WTC11 (cell line): Measurements from ENCODE around the gene ADAMTS2.

Experiments
- ELF4 ChIP-seq: sonication (generic); formaldehyde crosslinking; IDR thresholded peaks from 2 replicates; pipeline ENCODE4 v1.8.1; 2022; ENCODE audit warnings: low read depth, mild to moderate bottlenecking, moderate library complexity, missing genetic modification reagents
- IRF2 ChIP-seq: sonication (generic); formaldehyde crosslinking; IDR thresholded peaks from 2 replicates; pipeline ENCODE4 v1.8.0; 2022; ENCODE audit warnings: low read depth, missing genetic modification reagents, borderline replicate concordance
- NR3C1 ChIP-seq: sonication (generic); formaldehyde crosslinking; conservative IDR thresholded peaks from 2 replicates; pipeline ENCODE4 v1.8.1; 2023; ENCODE audit warnings: low read depth, mild to moderate bottlenecking, missing genetic modification reagents
- TF ChIP-seq, protein P1 (sequence below): fragments of 200-600 bp; IDR thresholded peaks from 2 replicates; pipeline ENCODE4 v1.8.0; 2022; ENCODE audit warnings: antibody characterized with exemption
- TF ChIP-seq, protein P2 (sequence below): sonication (generic); formaldehyde crosslinking; conservative IDR thresholded peaks from 2 replicates; pipeline ENCODE4 v1.8.1; 2022; ENCODE audit warnings: mild to moderate bottlenecking, missing genetic modification reagents
- TF ChIP-seq, protein P3 (sequence below): fragments of 250-450 bp; sonication (Bioruptor Pico); IDR thresholded peaks from 2 replicates; pipeline ENCODE4 v1.9.0; 2021; ENCODE audit warnings: moderate library complexity, mild to moderate bottlenecking, inconsistent platforms, borderline replicate concordance
- TF ChIP-seq, protein P4 (sequence below): sonication (generic); formaldehyde crosslinking; IDR thresholded peaks from 2 replicates; pipeline ENCODE4 v1.8.0; 2022; ENCODE audit warnings: missing genetic modification reagents
- TF ChIP-seq, protein P5 (sequence below): sonication (generic); formaldehyde crosslinking; IDR thresholded peaks from 2 replicates; pipeline ENCODE4 v1.8.1; 2022; ENCODE audit warnings: low read depth, missing genetic modification reagents, borderline replicate concordance
- TF ChIP-seq, protein P6 (sequence below): sonication (generic); formaldehyde crosslinking; IDR thresholded peaks from 2 replicates; pipeline ENCODE4 v1.8.0; 2022; ENCODE audit warnings: mild to moderate bottlenecking, missing genetic modification reagents

DNA sequence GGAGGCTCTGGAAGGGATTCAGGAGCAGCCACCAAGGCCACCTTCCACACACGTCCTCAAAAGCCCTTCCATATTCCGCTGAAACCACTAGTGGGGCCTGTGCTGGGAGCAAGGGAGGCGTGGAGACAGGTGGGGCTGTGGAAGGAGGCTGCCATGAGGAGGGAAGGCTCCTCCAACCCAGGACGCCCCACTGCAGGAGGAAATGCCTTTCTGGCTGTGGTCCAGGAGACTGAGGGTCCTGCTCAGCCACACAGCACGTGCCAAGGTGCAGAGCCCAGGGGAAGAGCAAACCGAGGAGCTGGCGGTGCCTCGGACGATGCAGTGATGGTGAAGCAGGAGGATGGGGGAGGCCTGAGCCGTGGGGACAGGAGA, 49.5 kb downstream of the ADAMTS2 start:
- TF ChIP-seq NR3C1 (CRISPR knock-in tag): no peak
- TF ChIP-seq, protein P1, sequence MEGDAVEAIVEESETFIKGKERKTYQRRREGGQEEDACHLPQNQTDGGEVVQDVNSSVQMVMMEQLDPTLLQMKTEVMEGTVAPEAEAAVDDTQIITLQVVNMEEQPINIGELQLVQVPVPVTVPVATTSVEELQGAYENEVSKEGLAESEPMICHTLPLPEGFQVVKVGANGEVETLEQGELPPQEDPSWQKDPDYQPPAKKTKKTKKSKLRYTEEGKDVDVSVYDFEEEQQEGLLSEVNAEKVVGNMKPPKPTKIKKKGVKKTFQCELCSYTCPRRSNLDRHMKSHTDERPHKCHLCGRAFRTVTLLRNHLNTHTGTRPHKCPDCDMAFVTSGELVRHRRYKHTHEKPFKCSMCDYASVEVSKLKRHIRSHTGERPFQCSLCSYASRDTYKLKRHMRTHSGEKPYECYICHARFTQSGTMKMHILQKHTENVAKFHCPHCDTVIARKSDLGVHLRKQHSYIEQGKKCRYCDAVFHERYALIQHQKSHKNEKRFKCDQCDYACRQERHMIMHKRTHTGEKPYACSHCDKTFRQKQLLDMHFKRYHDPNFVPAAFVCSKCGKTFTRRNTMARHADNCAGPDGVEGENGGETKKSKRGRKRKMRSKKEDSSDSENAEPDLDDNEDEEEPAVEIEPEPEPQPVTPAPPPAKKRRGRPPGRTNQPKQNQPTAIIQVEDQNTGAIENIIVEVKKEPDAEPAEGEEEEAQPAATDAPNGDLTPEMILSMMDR: no peak
- TF ChIP-seq, protein P2, sequence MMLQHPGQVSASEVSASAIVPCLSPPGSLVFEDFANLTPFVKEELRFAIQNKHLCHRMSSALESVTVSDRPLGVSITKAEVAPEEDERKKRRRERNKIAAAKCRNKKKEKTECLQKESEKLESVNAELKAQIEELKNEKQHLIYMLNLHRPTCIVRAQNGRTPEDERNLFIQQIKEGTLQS (CRISPR knock-in tag): no peak
- TF ChIP-seq, protein P3, sequence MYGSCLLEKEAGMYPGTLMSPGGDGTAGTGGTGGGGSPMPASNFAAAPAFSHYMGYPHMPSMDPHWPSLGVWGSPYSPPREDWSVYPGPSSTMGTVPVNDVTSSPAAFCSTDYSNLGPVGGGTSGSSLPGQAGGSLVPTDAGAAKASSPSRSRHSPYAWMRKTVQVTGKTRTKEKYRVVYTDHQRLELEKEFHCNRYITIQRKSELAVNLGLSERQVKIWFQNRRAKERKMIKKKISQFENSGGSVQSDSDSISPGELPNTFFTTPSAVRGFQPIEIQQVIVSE (CRISPR knock-in tag): no peak
- TF ChIP-seq, protein P4, sequence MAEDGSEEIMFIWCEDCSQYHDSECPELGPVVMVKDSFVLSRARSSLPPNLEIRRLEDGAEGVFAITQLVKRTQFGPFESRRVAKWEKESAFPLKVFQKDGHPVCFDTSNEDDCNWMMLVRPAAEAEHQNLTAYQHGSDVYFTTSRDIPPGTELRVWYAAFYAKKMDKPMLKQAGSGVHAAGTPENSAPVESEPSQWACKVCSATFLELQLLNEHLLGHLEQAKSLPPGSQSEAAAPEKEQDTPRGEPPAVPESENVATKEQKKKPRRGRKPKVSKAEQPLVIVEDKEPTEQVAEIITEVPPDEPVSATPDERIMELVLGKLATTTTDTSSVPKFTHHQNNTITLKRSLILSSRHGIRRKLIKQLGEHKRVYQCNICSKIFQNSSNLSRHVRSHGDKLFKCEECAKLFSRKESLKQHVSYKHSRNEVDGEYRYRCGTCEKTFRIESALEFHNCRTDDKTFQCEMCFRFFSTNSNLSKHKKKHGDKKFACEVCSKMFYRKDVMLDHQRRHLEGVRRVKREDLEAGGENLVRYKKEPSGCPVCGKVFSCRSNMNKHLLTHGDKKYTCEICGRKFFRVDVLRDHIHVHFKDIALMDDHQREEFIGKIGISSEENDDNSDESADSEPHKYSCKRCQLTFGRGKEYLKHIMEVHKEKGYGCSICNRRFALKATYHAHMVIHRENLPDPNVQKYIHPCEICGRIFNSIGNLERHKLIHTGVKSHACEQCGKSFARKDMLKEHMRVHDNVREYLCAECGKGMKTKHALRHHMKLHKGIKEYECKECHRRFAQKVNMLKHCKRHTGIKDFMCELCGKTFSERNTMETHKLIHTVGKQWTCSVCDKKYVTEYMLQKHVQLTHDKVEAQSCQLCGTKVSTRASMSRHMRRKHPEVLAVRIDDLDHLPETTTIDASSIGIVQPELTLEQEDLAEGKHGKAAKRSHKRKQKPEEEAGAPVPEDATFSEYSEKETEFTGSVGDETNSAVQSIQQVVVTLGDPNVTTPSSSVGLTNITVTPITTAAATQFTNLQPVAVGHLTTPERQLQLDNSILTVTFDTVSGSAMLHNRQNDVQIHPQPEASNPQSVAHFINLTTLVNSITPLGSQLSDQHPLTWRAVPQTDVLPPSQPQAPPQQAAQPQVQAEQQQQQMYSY (CRISPR knock-in tag): no peak
- TF ChIP-seq, protein P5, sequence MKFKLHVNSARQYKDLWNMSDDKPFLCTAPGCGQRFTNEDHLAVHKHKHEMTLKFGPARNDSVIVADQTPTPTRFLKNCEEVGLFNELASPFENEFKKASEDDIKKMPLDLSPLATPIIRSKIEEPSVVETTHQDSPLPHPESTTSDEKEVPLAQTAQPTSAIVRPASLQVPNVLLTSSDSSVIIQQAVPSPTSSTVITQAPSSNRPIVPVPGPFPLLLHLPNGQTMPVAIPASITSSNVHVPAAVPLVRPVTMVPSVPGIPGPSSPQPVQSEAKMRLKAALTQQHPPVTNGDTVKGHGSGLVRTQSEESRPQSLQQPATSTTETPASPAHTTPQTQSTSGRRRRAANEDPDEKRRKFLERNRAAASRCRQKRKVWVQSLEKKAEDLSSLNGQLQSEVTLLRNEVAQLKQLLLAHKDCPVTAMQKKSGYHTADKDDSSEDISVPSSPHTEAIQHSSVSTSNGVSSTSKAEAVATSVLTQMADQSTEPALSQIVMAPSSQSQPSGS (CRISPR knock-in tag): no peak
- TF ChIP-seq ELF4: no peak
- no peak for TF ChIP-seq IRF2 (CRISPR knock-in tag)
- TF ChIP-seq, protein P6, sequence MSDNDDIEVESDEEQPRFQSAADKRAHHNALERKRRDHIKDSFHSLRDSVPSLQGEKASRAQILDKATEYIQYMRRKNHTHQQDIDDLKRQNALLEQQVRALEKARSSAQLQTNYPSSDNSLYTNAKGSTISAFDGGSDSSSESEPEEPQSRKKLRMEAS (CRISPR knock-in tag): no peak
